Fibroblast of the aortic adventitia (primary cell): Measurements from ENCODE around the gene POLE2. TPM values are rescaled to one million over a fixed set of nuclear protein-coding genes. Genes with fewer than 3 reads are reported as not detected.
"Not testable (repeated sequence)": the region's sequence is repeated elsewhere in the genome, so short reads cannot be mapped to it uniquely, and the experiment has no call there.

Source experiments
- DNase-seq: peaks from one replicate; pipeline ENCODE4 v3.0.0-alpha.2; 2010; ENCODE audit warnings: low read depth
- H3K4me3 ChIP-seq: 2 replicates; pipeline ENCODE4 v1.5.1; 2011; ENCODE audit warnings: low read depth, mild to moderate bottlenecking, control low read depth, low read length, moderate library complexity
- total RNA-seq: library from RNA; depleted of rRNA; stranded (reverse); fragments of >200 nt; gene quantifications from 2 replicates; pipeline ENCODE4 v1.2.3, GENCODE V29; 2012; ENCODE audit warnings: low replicate concordance
- TF ChIP-seq, protein P1 (sequence below): IDR thresholded peaks from 2 replicates; pipeline ENCODE4 v1.5.1; 2011; ENCODE audit warnings: mild to moderate bottlenecking, low read length, control low read depth, inconsistent platforms; ENCODE audit not compliant: insufficient read depth

POLE2 gene, protein sequence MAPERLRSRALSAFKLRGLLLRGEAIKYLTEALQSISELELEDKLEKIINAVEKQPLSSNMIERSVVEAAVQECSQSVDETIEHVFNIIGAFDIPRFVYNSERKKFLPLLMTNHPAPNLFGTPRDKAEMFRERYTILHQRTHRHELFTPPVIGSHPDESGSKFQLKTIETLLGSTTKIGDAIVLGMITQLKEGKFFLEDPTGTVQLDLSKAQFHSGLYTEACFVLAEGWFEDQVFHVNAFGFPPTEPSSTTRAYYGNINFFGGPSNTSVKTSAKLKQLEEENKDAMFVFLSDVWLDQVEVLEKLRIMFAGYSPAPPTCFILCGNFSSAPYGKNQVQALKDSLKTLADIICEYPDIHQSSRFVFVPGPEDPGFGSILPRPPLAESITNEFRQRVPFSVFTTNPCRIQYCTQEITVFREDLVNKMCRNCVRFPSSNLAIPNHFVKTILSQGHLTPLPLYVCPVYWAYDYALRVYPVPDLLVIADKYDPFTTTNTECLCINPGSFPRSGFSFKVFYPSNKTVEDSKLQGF
- total RNA-seq = 1.1 and 36.2 TPM in 2 replicates

DNA sequence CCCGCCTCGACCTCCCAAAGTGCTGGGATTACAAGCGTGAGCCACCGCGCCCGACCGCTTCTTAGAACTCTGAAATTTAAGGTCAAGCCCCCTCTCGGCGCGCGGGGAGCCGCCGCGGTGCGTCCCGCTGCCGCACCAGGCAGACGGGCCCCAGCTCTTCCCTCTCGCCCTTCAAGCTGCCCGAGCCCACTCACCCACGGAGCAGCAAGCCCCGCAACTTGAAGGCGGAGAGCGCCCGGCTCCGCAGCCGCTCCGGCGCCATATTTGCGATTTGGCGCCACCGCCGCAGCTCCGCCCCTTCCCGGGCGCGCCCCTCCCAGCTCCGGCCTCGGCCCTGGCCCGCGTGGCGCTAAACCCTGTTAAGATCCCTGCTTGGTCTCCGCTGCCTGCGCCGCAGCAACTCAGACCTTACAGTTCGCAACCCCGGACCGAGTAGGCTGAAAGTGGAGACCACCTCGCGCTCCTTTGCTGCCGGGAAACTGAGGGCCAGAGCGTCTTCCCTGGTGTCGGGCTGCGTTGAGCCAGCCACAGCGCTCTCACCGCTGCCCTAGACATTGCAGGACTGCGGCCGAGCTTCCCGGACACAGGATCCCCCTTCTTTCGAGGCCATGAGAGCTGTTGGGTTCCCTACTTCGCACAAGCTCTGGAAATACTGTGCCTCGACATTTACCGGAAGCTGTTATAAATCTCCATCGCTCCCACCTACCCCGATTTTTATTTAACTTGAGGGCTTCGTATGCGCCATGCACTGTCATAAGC, at the start of gene POLE2:
POLE2 (minus strand) TSS at position 273 of the 759 bp plus-strand sequence; CDS start at position 262, 11 bp downstream.
- TF ChIP-seq, protein P1, sequence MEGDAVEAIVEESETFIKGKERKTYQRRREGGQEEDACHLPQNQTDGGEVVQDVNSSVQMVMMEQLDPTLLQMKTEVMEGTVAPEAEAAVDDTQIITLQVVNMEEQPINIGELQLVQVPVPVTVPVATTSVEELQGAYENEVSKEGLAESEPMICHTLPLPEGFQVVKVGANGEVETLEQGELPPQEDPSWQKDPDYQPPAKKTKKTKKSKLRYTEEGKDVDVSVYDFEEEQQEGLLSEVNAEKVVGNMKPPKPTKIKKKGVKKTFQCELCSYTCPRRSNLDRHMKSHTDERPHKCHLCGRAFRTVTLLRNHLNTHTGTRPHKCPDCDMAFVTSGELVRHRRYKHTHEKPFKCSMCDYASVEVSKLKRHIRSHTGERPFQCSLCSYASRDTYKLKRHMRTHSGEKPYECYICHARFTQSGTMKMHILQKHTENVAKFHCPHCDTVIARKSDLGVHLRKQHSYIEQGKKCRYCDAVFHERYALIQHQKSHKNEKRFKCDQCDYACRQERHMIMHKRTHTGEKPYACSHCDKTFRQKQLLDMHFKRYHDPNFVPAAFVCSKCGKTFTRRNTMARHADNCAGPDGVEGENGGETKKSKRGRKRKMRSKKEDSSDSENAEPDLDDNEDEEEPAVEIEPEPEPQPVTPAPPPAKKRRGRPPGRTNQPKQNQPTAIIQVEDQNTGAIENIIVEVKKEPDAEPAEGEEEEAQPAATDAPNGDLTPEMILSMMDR = no peak
- peak within 1 kb of the TSS; percentile 82 for H3K4me3 ChIP-seq
- DNase-seq = peak; percentile 58

DNA sequence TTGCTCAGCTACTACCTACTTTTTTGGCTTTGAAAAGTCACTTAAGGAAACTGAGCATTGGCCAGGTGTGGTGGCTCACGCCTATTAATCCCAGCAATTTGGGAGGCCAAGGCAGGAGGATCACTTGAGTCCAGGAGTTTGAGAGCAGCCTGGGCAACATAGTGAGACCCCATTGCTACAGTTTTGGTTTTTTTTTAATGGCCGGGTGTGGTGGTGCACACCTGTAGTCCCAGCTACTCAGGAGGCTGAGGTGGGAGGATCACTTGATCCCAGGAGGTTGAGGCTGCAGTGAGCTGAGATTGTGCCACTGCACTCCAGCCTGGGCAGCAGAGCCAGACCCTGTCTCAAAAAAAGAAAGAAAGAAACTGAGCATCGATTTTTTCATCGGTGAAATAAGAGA, 47.7 kb upstream of the POLE2 start:
- not testable (repeated sequence) for DNase-seq

DNA sequence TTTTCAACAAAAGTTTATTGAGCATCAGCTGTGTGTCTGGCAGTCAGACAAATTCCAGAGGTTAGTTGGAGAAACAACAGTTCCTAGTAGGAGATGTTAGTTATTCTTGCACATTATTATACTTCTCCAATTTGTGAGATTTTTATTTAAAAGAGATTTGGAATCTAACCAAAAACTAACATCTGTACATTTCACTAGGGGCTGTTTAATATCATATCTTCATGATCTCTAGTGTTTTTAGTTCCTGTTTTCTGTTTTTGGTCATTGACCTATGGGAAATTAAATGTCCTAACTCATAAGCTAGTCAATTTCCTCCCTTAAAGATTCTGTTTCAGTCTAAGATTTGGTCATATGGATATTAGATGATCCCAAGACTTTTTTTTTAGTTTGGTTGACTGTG, 45.8 kb upstream of the POLE2 start:
- H3K4me3 ChIP-seq = no peak overlapping the region
- TF ChIP-seq, protein P1 = no peak
- no peak for DNase-seq

More for the DNA sequence above, 47.7 kb upstream of the POLE2 start:
- not testable (repeated sequence) for H3K4me3 ChIP-seq

DNA sequence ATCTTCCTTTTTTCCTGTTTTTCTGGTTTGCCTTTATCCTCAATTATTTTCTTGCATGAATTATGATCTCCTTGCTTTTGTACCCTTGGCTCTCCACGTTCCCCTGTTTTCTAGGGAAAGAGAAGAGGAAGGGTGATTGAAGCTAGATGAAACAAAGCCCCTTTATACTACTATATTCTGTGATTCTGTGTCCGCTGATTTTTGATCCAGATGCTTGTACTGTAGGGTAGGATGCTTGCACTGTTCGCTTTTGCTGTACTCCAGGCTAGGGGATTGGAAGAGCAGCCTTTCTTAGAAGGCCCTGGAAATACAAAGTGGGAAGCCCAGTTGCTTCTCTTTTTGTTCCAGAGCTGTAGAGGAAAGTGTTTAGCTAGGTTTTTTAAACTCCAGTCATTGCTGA, 44.9 kb upstream of the POLE2 start:
- DNase-seq = no peak
- TF ChIP-seq, protein P1 = no peak
- no peak overlapping the region for H3K4me3 ChIP-seq

DNA sequence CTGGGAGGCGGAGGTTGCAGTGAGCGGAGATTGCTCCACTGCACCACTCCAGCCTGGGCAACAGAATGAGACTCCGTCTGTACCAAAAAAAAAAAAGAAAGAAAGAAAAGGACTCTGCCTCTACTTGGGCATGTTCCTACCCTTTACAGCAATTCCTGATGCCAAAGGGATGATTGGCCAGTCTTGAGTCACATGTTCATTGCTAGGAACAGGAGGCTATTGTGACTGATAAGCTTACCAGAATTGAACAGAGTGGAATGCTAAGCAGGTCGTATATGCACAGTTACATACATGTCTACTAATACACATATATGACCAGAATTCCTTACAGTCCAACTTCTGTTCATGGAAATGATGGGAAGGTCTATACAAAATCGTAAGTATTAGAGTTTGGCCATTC, 39.2 kb upstream of the POLE2 start:
- TF ChIP-seq, protein P1 = no peak
- no peak for DNase-seq
- H3K4me3 ChIP-seq = no peak overlapping the region

DNA sequence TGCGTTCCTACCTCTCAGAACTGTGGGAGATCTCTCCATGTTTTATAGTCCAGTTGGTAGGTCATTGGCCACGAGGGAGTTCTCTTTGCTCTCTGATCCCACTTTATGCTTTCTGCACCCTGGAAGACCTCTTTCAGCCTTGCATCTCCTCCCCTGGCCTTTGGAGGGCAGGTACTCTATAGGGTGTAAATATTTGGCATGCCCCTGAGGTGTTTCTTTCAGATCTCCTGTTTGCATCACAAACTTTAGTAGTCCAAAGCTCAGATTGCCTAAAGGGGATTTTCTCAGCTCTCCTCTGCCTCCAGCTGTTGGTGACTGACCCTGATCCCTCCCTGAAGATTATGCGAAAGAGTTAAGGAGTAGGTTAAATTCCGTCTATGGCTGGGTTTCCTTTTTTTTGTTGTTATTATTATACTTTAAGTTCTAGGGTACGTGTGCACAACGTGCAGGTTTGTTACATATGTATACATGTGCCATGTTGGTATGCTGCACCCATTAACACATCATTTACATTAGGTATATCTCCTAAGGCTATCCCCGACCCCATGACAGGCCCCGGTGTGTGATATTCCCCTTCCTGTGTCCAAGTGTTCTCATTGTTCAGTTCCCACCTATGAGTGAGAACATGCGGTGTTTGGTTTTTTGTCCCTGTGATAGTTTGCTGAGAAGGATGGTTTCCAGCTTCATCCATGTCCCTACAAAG, 33.9 kb upstream of the POLE2 start:
- not testable (repeated sequence) for DNase-seq, H3K4me3 ChIP-seq

DNA sequence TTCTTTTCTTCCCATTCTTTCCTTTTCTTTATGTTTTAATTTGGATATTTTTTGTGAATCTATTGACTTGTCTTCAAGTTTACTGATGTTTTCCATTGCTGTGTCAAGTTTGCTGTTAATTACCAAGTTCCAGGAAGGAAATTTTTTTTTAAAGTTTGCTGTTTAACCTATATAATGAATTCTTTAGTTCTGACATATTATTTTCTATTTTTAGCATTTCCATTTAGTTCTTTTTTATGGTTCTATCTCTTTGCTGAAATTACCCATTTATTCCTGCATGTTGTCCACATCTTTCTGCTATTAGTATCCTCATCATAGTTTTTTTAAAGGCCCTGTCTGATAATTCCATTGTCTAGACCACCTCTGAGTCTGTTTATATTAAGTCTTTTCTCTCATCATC, 32.7 kb upstream of the POLE2 start:
- DNase-seq = no peak
- TF ChIP-seq, protein P1 = no peak
- no peak overlapping the region for H3K4me3 ChIP-seq

DNA sequence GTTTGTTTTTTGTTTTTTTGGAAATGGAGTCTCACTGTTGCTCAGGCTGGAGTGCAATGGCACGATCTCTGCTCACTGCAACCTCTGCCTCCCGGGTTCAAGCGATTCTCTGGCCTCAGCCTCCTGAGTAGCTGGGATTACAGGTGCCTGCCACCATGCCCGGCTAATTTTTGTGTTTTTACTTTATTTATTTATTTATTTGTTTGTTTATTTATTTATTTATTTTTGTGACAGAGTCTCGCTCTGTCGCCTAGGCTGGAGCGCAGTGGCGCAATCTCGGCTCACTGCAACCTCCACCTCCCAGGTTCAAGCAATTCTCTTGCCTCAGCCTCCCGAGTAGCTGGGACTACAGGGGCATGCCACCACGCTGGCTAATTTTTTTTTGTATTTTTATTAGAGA, 23.0 kb upstream of the POLE2 start:
- not testable (repeated sequence) for DNase-seq, H3K4me3 ChIP-seq

DNA sequence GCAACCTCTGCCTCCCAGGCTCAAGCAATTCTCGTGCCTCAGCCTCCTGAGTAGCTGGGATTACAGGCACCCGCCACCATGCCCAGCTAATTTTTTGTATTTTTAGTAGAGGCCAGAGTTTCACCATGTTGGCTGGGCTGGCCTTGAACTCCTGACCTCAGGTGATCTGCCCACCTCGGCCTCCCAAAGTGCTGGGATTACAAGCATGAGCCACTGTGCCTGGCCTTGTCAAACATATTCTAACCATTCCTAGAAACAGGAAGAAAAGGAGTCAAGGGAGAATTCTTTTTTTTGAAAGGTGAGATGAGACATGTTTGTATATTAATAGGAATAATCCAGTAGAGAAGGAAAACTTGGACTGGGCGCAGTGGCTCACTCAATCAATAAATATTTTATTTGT, 16.5 kb upstream of the POLE2 start:
- not testable (repeated sequence) for DNase-seq, H3K4me3 ChIP-seq
